Stomach smooth muscle (tissue), 2 donors: ENCODE data around the gene CKMT2.
A peak's percentile ranks its signal among the peaks of the same experiment; 100 is the strongest.

ENCODE experiments used
- H3K27ac ChIP-seq: one replicate; pipeline ENCODE4 v1.7.0; 2013; ENCODE audit warnings: mild to moderate bottlenecking, low read length, inconsistent platforms
- H3K27me3 ChIP-seq, 2 donors: one replicate each; pipeline ENCODE4 v1.7.0; 2013; ENCODE audit warnings: low read length in 2 of 2; ENCODE audit not compliant: insufficient read depth in 2 of 2, control insufficient read depth in 1 of 2
- H3K36me3 ChIP-seq, 2 donors: one replicate each; pipeline ENCODE4 v1.7.0; 2013; ENCODE audit warnings: low read length in 2 of 2; ENCODE audit not compliant: control insufficient read depth in 2 of 2, insufficient read depth in 2 of 2
- H3K4me1 ChIP-seq: one replicate; pipeline ENCODE4 v1.7.0; 2013; ENCODE audit warnings: low read length; ENCODE audit not compliant: control insufficient read depth, insufficient read depth
- H3K4me3 ChIP-seq, 2 donors: one replicate each; pipeline ENCODE4 v1.7.0; 2013; ENCODE audit warnings: low read length in 2 of 2
- H3K9ac ChIP-seq, 2 donors: one replicate each; pipeline ENCODE4 v1.7.0; 2013; ENCODE audit warnings: low read length in 2 of 2, mild to moderate bottlenecking in 1 of 2
- H3K9me3 ChIP-seq, 2 donors: one replicate each; pipeline ENCODE4 v1.7.0; 2013; ENCODE audit warnings: low read length in 2 of 2; ENCODE audit not compliant: control insufficient read depth in 2 of 2
- donor health status: healthy.
- donor health status: Pancreatic carcinoma.

CKMT2 gene

DNA sequence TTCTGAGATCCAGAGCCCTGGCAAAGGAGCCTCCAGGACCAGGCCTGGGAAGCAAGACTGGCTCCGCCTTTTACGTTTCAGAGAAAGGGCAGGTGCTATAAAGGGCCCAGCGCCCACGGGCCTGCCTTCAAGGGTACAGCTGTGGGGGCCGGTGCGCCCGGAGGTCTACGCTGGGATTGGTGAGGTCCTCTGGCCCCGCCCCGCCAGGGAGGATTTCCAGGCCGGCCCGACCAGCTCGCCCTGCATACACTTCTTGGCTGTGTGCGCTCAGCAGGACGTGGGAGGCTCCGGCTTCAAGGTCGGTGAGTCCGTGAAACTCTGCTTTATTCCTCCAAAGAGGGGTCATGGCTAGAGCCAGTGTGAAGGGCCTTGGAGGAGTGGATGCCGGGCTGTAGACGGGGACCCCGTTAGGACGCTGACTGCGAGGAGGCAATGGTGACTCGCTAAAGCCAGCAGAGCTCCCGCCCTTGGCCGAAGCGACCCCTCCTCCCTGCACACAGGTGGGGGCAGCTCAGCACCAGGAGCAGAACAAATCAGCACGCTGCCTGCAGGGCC lies at the start of gene CKMT2:
Gene CKMT2, plus strand, starts transcription at position 243 of the 555 bp plus-strand sequence. CDS start 17,811 bp downstream, outside the sequence.
- Histone ChIP-seq H3K27me3 (no peaks in the 10 kb centered on the region), H3K27ac (peak within 1 kb of the TSS; percentile 82), H3K36me3 (peaks cover 0 to 2% of the 10 kb centered on the region in 2 donors), H3K4me3 (peak within 1 kb of the TSS; percentile 40 to 74), H3K9me3 (no peaks in the 10 kb centered on the region), H3K4me1 (peaks cover 45% of the 10 kb centered on the region), H3K9ac (peak within 1 kb of the TSS; percentile 56 to 69)

DNA sequence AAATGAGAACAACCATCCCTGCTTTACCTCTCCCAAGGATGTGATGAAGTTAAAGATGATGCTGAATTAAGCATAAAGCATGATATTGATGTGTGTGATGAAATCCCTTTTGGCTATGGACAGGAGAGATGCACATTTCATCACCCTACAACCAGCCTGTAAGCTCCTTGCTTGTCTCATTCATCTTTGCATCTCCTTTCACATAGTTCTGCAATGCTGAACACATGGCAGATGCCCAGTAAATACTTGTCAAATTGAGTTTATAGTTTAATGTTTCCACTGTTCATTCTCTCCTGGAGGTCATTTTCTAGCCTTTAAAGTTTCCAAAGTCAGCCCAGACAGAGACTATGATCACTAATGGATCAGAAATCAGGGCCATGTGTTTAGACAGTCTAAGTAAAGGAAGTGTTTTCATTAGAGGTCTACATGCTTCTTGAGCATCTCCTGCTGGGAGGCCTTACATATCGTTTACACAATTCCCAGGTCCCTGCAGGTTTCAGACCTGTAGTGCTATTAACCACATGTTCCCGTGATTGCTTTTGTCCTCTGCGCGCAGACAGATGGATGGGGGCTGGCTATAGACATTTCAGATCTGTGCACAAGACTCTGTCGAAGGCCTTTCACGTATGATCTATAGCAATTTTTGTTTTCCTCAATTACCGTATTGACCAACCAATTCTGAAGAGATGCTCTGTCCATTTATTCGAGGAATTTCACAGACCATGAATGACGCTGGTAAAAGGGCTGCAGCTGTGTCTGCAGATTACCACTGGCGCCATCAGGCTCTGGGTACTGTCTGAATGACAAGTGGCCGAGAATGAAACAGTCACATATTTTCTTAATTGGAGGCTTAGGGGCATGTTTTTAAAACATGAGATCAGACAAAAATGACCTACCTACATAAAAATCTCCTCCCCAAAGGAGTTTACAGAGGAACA lies 49.0 kb upstream of the CKMT2 start:
- H3K9me3 ChIP-seq, result no peaks in the 10 kb centered on the region
- no peak overlapping the region for H3K27ac ChIP-seq
- no peak overlapping the region for H3K4me3 ChIP-seq
- no peak overlapping the region for H3K9ac ChIP-seq
- no peaks in the 10 kb centered on the region for H3K4me1 ChIP-seq
- H3K27me3 ChIP-seq, result no peaks in the 10 kb centered on the region
- no peaks in the 10 kb centered on the region for H3K36me3 ChIP-seq

DNA sequence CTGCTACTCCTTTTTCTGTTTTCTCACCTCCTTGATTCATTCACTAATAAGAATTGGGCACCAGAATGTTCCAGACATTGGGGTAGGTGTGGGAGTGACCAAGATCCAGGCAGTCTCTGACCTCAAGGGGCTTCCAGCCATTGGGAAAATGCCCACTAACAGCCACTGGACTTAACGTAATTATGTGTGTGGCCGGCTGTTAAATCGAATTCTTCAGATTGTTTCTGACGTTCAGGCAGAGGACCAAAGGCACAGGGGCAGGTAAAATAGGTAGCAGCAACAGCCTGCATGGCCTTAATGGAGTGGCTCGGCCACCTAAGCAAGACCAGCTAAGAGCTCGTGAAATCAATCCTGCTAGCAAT lies 48.4 kb upstream of the CKMT2 start:
- no peaks in the 10 kb centered on the region for H3K27me3 ChIP-seq
- no peak overlapping the region for H3K27ac ChIP-seq
- no peaks in the 10 kb centered on the region for H3K36me3 ChIP-seq
- H3K9ac ChIP-seq, result no peak overlapping the region
- no peaks in the 10 kb centered on the region for H3K9me3 ChIP-seq
- no peak overlapping the region for H3K4me3 ChIP-seq
- H3K4me1 ChIP-seq, result no peaks in the 10 kb centered on the region

DNA sequence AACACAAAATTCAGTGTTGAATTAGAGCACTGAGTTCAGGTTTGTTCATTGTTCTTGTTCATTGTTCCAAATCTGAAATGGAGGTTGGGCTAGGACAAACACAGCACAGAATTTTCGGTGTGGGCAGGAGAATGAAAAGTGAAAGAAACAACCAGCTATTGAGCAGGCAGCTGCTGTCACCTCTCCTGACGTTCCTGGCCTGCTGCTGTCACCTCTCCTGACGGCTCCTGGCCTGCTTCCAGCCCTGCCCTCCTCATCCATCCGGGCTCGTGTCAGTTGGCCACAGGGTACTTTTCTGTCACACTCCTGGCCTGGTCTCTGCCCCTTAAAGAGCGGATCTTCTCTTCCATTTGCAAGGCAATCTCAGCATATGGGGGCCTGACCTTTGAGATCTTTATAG lies 45.2 kb upstream of the CKMT2 start:
- H3K4me1 ChIP-seq, result no peaks in the 10 kb centered on the region
- no peak overlapping the region for H3K4me3 ChIP-seq
- H3K27ac ChIP-seq, result no peak overlapping the region
- H3K36me3 ChIP-seq, result no peaks in the 10 kb centered on the region
- H3K9me3 ChIP-seq, result no peaks in the 10 kb centered on the region
- H3K27me3 ChIP-seq, result peaks cover 0 to 2% of the 10 kb centered on the region in 2 donors
- no peak overlapping the region for H3K9ac ChIP-seq

DNA sequence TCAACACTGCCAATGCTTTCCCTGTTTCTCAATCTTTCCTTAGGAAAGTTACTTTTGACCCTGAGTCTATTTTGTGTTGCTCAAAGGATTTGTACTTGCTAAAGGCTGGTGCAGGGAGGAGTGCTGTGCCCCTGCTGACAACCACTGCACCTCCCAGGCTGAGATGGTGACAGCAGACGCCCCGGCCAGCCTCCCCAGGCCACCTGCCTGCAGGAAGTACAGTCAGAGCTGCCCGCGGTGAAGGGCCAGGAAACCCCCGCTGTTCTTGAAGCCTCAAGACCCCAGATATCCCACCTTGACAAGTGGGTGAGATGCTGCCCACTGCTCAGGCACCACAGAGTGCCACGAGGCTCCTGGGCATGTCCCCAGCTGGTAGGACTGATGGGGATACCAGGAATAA lies 44.2 kb upstream of the CKMT2 start:
- H3K9me3 ChIP-seq, result no peaks in the 10 kb centered on the region
- H3K27me3 ChIP-seq, result peaks cover 0 to 2% of the 10 kb centered on the region in 2 donors
- no peak overlapping the region for H3K27ac ChIP-seq
- no peak overlapping the region for H3K4me3 ChIP-seq
- no peaks in the 10 kb centered on the region for H3K36me3 ChIP-seq
- H3K9ac ChIP-seq, result no peak overlapping the region
- H3K4me1 ChIP-seq, result no peaks in the 10 kb centered on the region

DNA sequence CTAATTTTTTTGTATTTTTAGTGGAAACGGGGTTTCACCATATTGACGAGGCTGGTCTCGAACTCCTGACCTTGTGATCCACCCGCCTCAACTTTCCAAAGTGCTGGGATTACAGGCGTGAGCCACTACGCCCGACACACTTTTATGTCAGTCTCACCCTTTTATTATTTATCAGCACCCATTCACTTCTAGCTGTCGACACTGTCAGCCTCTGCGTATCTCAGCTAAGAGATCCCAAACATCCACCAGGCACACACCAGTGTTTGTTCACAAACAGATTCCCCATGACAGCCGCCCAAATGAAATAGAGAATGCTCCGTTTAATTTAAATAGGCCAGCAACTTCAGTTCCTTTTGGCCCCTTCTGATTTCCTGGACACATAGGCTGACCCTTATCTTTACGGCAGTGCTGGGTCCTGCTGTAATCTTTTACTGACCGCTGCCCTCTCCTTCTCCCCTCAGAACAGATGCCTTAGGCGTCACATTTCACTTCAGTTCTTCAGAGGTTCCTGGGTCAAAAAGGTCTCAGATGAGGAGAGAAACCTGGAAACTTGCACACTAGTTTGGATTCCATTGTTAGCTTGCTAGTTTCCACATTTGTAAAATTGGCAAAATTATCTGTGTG lies 43.1 kb upstream of the CKMT2 start:
- Histone ChIP-seq H3K36me3 (no peaks in the 10 kb centered on the region), H3K4me3 (no peak overlapping the region), H3K27me3 (peaks cover 0 to 2% of the 10 kb centered on the region in 2 donors), H3K4me1 (no peaks in the 10 kb centered on the region), H3K27ac (no peak overlapping the region), H3K9me3 (no peaks in the 10 kb centered on the region), H3K9ac (no peak overlapping the region)

DNA sequence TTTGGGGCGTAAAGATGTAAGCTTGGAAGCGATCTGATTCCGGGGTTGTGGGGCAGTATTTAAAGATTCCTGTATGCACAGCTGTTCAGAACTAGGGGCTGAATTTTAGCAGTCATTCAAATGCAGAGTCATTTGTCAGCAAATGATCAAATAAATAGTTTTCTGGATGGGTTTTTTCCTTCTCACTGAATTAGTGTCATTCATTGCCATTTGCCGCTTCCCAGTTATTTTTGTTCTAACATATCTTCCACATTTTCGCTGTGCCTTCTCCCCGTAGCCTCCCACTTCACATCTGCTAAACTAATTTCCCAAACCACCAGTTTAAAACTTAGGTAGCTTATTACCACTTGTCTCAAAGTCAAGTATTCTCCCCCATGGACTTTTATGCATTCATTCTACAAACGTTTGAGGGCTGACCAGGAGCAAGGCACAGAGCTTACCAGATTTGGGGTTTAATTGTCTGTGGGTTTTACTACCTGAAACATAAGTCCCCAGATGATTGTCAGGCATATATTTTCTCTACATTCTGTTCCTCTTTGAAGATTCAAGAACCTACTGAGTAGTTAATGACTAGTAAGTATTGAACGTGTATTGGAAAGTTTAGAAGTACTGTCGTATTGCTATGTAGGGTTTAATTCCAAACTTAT lies 41.3 kb upstream of the CKMT2 start:
- peaks cover 0 to 2% of the 10 kb centered on the region in 2 donors for H3K27me3 ChIP-seq
- peaks cover 6% of the 10 kb centered on the region for H3K4me1 ChIP-seq
- H3K36me3 ChIP-seq, result no peaks in the 10 kb centered on the region
- H3K9me3 ChIP-seq, result no peaks in the 10 kb centered on the region
- no peak overlapping the region for H3K4me3 ChIP-seq
- no peak overlapping the region for H3K27ac ChIP-seq
- H3K9ac ChIP-seq, result no peak overlapping the region

DNA sequence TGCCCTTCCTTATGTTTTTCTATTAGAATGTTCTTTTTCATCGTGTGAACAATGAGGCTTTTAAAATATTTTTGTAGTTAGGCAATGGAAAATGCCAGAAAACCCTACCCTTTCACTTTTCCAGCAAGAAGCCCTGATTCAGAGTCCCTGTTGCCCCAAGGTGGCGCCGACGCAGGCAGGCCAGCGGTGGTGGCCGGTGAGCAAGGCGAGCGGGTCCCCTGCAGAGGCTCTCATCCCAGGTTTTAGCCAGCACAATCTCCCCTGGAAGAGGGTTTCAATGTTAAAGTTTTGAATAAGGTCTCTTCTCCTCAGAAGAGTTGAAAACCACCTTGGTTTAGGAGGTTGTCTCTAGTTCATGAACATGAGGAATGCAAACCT lies 40.8 kb upstream of the CKMT2 start:
- Histone ChIP-seq H3K27ac (no peak overlapping the region), H3K9ac (no peak overlapping the region), H3K9me3 (no peaks in the 10 kb centered on the region), H3K27me3 (peaks cover 0 to 2% of the 10 kb centered on the region in 2 donors), H3K4me1 (peaks cover 6% of the 10 kb centered on the region), H3K4me3 (no peak overlapping the region), H3K36me3 (no peaks in the 10 kb centered on the region)

DNA sequence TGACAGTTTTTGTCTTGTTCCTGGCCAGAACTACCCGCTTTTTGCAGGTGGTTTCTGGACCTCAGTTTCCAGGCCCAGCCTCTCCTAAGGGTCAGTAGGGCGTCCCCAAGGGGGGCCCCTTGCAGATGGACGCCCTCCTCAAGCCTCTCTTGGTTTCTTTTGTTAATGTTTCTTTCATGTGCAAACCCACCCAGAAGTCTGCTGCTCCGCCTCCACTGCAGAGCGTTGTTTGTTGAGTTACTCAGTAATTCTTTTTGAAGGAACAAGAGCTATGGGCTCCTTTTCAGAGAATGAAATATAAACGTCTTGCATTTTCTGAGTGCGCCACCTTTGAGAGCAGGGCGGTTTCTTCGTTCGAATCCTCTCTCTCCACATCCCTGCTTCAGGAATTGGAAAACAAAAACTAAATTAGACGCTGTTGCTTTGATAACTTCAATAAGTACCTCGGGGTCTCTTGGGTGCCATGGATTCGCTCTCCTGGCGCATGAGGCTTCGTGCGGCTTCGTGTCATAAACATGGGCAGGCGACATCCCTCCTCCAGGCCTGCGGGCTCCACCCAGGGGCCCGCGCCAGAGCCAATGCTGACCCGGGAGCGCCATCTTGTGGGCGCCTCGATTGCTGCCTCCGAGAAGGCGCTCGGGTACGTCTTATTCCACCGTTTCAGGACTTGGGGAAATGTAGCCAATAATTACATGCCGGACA lies 38.3 kb upstream of the CKMT2 start:
- H3K27ac ChIP-seq, result no peak overlapping the region
- no peaks in the 10 kb centered on the region for H3K9me3 ChIP-seq
- H3K4me1 ChIP-seq, result peaks cover 6% of the 10 kb centered on the region
- H3K27me3 ChIP-seq, result peaks cover 0 to 2% of the 10 kb centered on the region in 2 donors
- peak overlapping the region in 1 of 2 donors; percentile 29 for H3K9ac ChIP-seq
- no peaks in the 10 kb centered on the region for H3K36me3 ChIP-seq
- peak overlapping the region; percentile 24 to 60 for H3K4me3 ChIP-seq

DNA sequence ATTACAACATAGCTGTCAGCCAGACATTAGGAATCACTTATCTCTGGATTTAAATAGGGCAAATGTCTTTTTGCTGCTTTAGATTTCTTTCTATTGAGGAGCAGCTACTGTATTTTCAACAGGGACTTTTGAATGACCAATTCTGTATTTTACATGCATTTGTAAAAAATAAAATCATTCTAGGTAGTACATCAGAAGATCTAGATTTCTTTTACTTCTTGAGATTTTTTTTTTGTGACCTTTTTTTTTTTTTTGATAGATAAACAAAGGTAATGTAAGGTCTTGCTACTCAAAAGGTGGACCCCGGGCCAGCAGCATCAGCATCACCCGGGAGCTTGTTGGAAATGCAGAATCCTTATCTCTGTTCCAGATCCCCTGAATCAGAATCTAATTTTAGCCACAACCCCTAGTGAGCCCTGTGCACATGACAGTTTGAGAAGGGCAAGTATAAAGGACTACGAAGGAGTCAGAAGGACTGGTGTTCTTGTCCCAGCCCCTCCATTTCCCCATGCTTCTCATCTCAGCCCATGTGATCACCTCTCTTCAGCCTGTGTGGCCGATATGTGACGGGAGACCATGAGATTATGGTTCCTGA lies 37.7 kb upstream of the CKMT2 start:
- H3K4me1 ChIP-seq, result peaks cover 6% of the 10 kb centered on the region
- peak overlapping the region in 1 of 2 donors; percentile 29 for H3K9ac ChIP-seq
- H3K27me3 ChIP-seq, result peaks cover 0 to 2% of the 10 kb centered on the region in 2 donors
- H3K36me3 ChIP-seq, result no peaks in the 10 kb centered on the region
- no peaks in the 10 kb centered on the region for H3K9me3 ChIP-seq
- peak overlapping the region in 1 of 2 donors; percentile 60 for H3K4me3 ChIP-seq
- H3K27ac ChIP-seq, result no peak overlapping the region
